ENCODE results near the gene PAX3.

PAX3 gene

DNA sequence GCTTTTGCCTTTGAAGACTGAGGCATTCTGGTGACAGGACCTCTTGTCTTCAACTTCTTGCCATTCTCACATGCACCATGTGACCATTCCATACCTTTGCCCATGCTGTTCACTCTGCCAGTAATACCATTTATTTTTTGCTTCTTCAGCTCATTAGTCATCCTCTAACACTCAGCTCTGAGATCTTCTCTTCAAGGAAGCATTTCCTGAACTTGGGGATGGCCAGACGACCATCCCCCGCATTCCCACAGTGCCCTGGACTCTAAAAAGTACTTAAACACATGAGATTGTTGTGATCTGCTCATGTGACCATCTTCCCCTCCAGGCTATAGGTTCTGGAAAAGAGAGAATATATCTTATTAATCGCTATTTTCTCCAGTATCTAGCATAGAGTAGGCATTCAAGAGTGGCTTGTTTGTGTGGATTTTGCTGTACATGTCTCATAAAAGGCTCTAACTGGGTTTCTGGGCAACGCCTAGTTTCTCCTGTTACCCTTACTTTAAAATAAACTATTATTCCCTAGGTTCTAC lies 33.9 kb downstream of the PAX3 start:
- no peaks in the 10 kb centered on the region for H4K20me1 ChIP-seq (ENCODE audit: insufficient read depth, low read length)
- no peaks in the 10 kb centered on the region for H3K9me3 ChIP-seq (replicated peaks; ENCODE audit: insufficient read depth, low read length)
- no peaks in the 10 kb centered on the region for H3K79me2 ChIP-seq (ENCODE audit: low read length)
- H3F3A ChIP-seq (ENCODE audit: insufficient read depth, low read length) = no peaks in the 10 kb centered on the region
- H3K9ac ChIP-seq (ENCODE audit: low read length) = no peak overlapping the region
- H3K36me3 ChIP-seq (replicated peaks; ENCODE audit: insufficient read depth, low read length) = no peaks in the 10 kb centered on the region
- no peak overlapping the region for H2AFZ ChIP-seq (ENCODE audit: low read length)
- no peak overlapping the region for H3K4me3 ChIP-seq (ENCODE audit: low read length)
- H3K4me1 ChIP-seq (ENCODE audit: low read length) = no peaks in the 10 kb centered on the region
- DNase-seq = no peak
- H3K9me2 ChIP-seq (replicated peaks; ENCODE audit: insufficient read depth, low read length) = no peaks in the 10 kb centered on the region
- H3K4me2 ChIP-seq (ENCODE audit: low read depth, low read length) = no peak overlapping the region
- H3K27me3 ChIP-seq (replicated peaks; ENCODE audit: insufficient read depth, low read length) = no peaks in the 10 kb centered on the region
- TF ChIP-seq EZH2 (optimal IDR thresholded peaks at IDR 0.05; ENCODE audit: low read depth, low read length) (no peak), EZH2phosphoT487 (IDR thresholded peaks at IDR 0.05; ENCODE audit: low read length) (no peak), CTCF (IDR thresholded peaks at IDR 0.05; ENCODE audit: low read length) (no peak)
- no peak overlapping the region for H3K27ac ChIP-seq (ENCODE audit: low read length)

GRCh38 chr2:222261504-222261903 lies 37.3 kb downstream of the PAX3 start:
- no peaks in the 10 kb centered on the region for H3K27me3 ChIP-seq (replicated peaks; ENCODE audit: insufficient read depth, low read length)
- no peaks in the 10 kb centered on the region for H3F3A ChIP-seq (ENCODE audit: insufficient read depth, low read length)
- no peak for TF ChIP-seq EZH2 (optimal IDR thresholded peaks at IDR 0.05; ENCODE audit: low read depth, low read length)
- TF ChIP-seq CTCF (IDR thresholded peaks at IDR 0.05; ENCODE audit: low read length) = no peak
- no peak for TF ChIP-seq EZH2phosphoT487 (IDR thresholded peaks at IDR 0.05; ENCODE audit: low read length)
- no peaks in the 10 kb centered on the region for H3K36me3 ChIP-seq (replicated peaks; ENCODE audit: insufficient read depth, low read length)
- no peak for DNase-seq
- no peaks in the 10 kb centered on the region for H4K20me1 ChIP-seq (ENCODE audit: insufficient read depth, low read length)
- H3K9me3 ChIP-seq (replicated peaks; ENCODE audit: insufficient read depth, low read length) = no peaks in the 10 kb centered on the region
- H3K79me2 ChIP-seq (ENCODE audit: low read length) = no peaks in the 10 kb centered on the region
- H3K4me1 ChIP-seq (ENCODE audit: low read length) = no peaks in the 10 kb centered on the region
- H3K9ac ChIP-seq (ENCODE audit: low read length) = no peak overlapping the region
- H2AFZ ChIP-seq (ENCODE audit: low read length) = no peak overlapping the region
- no peak overlapping the region for H3K4me3 ChIP-seq (ENCODE audit: low read length)
- H3K27ac ChIP-seq (ENCODE audit: low read length) = no peak overlapping the region
- H3K9me2 ChIP-seq (replicated peaks; ENCODE audit: insufficient read depth, low read length) = no peaks in the 10 kb centered on the region
- no peak overlapping the region for H3K4me2 ChIP-seq (ENCODE audit: low read depth, low read length)

DNA sequence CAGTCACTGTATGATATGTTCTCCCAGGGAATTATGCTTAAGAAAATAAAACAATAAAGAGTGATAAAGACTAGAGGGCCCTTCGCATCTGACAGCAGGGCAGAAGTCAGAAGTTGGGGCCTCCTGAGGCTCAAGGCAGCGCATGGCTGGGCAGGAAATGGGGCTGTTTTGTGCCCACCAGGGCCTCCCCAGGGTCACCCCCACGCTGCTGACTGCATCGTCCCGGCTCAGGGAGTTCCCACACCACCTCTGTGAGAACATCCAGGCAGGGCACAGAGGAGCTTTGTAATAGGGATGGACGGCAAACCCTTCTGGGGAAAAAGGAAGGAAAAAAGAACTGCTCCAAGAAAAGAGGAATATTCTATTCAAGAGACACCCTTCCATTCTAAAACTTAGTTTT lies 41.2 kb downstream of the PAX3 start:
- H2AFZ ChIP-seq (ENCODE audit: low read length) = no peak overlapping the region
- no peak for DNase-seq

More for the DNA sequence above, 41.2 kb downstream of the PAX3 start:
- H3K9ac ChIP-seq (ENCODE audit: low read length) = no peak overlapping the region
- no peak overlapping the region for H3K27ac ChIP-seq (ENCODE audit: low read length)
- H3K79me2 ChIP-seq (ENCODE audit: low read length) = no peaks in the 10 kb centered on the region
- H3K4me1 ChIP-seq (ENCODE audit: low read length) = no peaks in the 10 kb centered on the region
- no peaks in the 10 kb centered on the region for H3K36me3 ChIP-seq (replicated peaks; ENCODE audit: insufficient read depth, low read length)
- H3F3A ChIP-seq (ENCODE audit: insufficient read depth, low read length) = no peaks in the 10 kb centered on the region
- no peak overlapping the region for H3K4me2 ChIP-seq (ENCODE audit: low read depth, low read length)
- no peak overlapping the region for H3K4me3 ChIP-seq (ENCODE audit: low read length)
- no peaks in the 10 kb centered on the region for H3K9me3 ChIP-seq (replicated peaks; ENCODE audit: insufficient read depth, low read length)
- H3K27me3 ChIP-seq (replicated peaks; ENCODE audit: insufficient read depth, low read length) = no peaks in the 10 kb centered on the region
- H3K9me2 ChIP-seq (replicated peaks; ENCODE audit: insufficient read depth, low read length) = no peaks in the 10 kb centered on the region
- TF ChIP-seq EZH2 (optimal IDR thresholded peaks at IDR 0.05; ENCODE audit: low read depth, low read length) (no peak), CTCF (IDR thresholded peaks at IDR 0.05; ENCODE audit: low read length) (no peak), EZH2phosphoT487 (IDR thresholded peaks at IDR 0.05; ENCODE audit: low read length) (no peak)
- no peaks in the 10 kb centered on the region for H4K20me1 ChIP-seq (ENCODE audit: insufficient read depth, low read length)

Measured in MM.1S (cell line).